Measurements from ENCODE around the gene TBC1D19. TPM values are rescaled to one million over a fixed set of nuclear protein-coding genes. Genes with fewer than 3 reads are reported as not detected.
"Not testable (repeated sequence)": the region's sequence is repeated elsewhere in the genome, so short reads cannot be mapped to it uniquely, and the experiment has no call there.

Gene TBC1D19
- total RNA-seq, 1 donor from 2014 or later: 0.96 TPM

- not testable (repeated sequence) for DNase-seq (ENCODE audit: low spot score); ATAC-seq
These were observed 95.3 kb downstream of the TBC1D19 start for GRCh38 chr4:26679040-26679695.

DNA sequence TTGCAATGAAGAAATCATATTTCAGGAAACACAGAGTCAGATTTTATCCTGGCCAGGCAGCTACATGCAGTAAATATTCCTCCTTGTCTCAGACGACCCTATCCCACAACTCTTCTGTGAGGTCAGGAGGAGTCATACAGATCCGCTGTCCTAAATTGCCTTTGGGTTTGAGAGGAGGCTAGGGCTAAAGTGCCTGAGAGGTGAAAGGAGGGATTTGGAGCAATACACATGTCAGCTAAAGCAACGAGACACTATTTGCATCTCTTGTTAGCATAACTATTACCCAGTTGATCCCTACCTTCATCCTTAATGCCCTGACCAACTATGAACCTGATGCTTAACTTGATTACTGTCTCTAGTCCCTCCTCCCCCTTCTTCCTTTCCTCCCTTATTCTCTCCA, 98.6 kb downstream of the TBC1D19 start:
- DNase-seq (ENCODE audit: low spot score) (no peak), ATAC-seq (no peak)

GRCh38 chr4:26685250-26685649, 101.4 kb downstream of the TBC1D19 start:
- DNase-seq (ENCODE audit: low spot score): no peak
- ATAC-seq: no peak

DNA sequence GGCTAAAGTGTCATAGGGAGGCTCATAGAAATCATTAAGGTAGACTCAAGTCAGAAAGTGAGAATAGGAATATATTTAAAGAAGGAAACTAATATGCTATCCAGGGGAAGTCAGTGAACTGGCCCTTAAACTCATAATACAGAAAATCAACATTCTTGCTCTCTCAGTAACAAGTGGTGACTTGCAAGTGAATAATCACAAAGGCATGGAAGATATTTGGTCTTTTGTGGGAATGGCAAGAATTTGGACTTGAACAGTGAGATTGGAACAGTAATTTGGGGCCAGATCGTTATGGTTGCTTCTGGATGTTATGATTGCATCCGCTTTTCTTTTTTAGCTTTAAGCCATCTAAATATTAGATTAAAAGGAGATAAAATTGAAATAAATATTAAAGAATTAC, 103.8 kb downstream of the TBC1D19 start:
- ATAC-seq: no peak
- DNase-seq (ENCODE audit: low spot score): no peak

- no peak for DNase-seq (ENCODE audit: low spot score)
- no peak for ATAC-seq
These were observed 106.6 kb downstream of the TBC1D19 start for GRCh38 chr4:26690506-26690905.

DNA sequence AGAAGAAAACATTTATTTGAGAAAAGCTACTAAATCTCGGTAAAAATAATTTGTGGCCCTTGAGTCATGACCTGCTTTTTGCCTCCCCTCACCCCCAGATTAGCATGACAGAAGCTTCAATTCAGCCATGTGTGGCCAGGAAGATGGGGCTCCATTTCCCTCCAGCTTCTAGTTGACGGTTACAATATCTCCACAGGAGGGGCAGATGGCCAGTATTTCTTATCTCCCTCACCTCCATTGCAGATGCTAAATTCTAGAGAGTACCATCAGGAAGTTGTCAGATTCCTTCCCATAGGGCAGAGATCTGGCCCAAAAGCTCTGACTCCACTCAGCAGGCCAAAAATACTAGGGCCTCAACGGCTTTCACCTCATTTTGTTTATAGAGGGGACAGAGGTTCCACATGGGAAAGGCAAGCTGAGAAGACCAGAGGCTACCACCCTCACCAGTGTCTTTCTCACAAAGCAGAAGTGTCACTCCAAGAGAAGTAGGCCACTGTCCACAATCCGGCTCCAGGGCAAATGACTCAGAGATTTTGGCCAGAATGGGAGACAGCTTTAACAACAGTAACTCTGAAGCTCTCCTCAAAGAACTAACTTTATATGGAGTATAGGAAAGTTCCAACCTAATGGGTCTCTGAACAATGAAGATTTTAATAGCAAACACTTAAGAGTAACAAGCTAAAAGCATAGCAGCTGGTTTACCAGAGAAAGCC, 108.3 kb downstream of the TBC1D19 start:
- DNase-seq (ENCODE audit: low spot score): no peak
- ATAC-seq: no peak

GRCh38 chr4:26694131-26694530, 110.2 kb downstream of the TBC1D19 start:
- DNase-seq (ENCODE audit: low spot score); ATAC-seq: not testable (repeated sequence)

DNA sequence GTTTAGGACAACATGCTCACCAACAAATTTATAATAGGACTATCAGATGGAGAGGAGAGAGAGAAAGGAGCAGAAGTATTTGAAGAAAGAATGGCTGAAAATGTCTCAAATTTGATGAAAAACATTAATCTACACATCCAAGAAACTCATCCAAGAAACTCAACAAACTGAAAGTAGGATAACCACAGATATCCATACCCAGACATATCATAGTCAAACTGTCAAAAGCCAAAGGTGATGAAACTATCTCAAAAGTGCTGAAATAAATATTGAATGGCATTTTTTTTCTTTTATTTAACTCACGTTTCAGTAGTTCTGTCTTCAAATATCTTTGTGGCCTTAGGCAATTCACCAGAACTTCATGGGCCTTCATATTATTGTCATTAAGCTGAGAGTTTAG, 116.2 kb downstream of the TBC1D19 start:
- ATAC-seq (no peak), DNase-seq (ENCODE audit: low spot score) (no peak)

GRCh38 chr4:26701095-26701494, 117.2 kb downstream of the TBC1D19 start:
- DNase-seq (ENCODE audit: low spot score) (no peak), ATAC-seq (no peak)

GRCh38 chr4:26701786-26702227, 117.9 kb downstream of the TBC1D19 start:
- no peak for ATAC-seq
- no peak for DNase-seq (ENCODE audit: low spot score)

DNA sequence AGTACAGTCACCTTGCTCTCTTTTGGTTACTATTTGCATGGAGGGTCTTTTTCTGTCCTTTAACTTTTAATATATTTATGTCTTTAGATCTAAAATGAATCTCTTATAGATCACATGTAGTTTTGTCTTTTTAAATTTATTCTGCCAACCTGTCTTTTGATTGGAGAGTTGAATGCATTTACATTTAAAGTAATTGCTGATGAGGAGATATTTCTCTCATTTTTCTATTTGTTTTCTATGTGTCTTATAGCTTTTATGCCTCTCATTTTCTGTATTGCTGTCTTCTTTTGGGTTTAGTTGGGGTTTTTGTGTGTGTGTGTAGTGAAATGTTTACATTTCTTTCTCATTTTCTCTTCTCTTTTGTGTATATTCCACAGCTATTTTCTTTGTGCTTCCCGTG, 123.5 kb downstream of the TBC1D19 start:
- DNase-seq (ENCODE audit: low spot score) (no peak), ATAC-seq (no peak)

DNA sequence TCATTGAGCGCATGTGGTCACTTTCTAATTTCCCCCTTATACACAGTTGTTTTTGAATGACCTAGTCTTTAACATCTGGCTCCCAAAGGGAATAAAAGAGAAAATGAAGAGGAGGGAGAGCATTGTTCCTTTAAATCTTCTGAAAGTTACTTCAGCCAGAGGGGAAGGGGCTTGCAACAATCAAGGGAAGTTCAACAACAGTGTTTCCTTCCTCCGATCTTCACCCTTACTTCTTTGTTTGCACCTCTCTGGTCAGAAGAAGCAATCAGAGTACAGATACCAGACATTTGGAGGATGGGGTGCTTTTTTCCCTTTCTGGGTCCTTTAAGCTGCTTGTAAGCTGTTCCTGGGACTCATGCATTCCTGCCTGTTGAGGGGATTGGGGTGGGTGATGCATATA, 125.4 kb downstream of the TBC1D19 start:
- no peak for DNase-seq (ENCODE audit: low spot score)
- peak; percentile 29 for ATAC-seq

- no peak for ATAC-seq
- no peak for DNase-seq (ENCODE audit: low spot score)
These were observed 129.8 kb downstream of the TBC1D19 start for GRCh38 chr4:26713563-26714151.

GRCh38 chr4:26715636-26716242, 131.9 kb downstream of the TBC1D19 start:
- DNase-seq (ENCODE audit: low spot score) (no peak), ATAC-seq (no peak)

- ATAC-seq (no peak), DNase-seq (ENCODE audit: low spot score) (no peak)
These were observed 133.4 kb downstream of the TBC1D19 start for GRCh38 chr4:26717332-26717731.

DNA sequence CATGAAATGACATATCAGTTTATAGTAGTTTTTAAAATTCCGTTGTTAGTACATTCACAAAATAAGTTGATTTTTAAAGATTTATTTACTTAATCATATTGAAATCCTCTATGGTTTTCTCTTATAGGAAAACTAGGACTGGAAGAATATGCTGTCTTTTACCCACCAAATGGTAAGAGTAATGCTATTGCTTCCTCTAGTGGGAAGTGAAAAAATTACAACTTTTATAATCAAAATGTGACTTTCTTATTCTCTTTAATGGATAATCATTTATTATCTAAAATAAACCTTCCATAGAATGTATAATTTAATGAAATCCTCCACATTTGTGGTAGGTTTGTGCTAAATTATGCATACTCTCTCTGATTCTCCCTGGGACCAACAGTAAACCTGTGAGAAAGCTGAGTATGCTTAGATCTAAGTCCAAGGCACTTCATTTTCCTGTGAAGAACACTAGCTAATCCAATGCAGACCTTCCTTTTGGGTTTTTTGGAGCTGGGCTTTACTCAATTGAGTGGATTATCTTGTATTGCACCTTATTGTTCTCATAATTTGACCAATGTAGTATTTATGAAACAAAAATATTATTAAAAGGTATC, 136.2 kb downstream of the TBC1D19 start:
- ATAC-seq: peak; percentile 44
- no peak for DNase-seq (ENCODE audit: low spot score)

DNA sequence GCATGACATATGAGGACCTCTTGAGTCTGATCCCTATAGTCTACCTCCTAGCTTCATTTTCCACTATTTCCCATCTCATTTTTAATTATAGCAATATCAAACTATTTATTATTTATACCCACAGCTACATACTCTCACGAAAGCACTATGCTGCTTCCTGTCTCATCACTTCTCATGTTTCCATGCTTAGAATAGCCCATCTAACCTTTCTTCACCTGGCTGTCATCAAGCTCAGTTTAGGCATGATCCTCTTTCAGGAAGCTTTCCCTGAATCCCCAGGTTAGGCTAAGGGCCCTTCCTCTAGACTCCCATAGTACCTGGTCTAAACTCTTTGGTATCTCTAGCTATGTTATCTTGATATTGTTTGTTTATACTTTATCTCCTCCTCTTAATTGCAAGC, 137.8 kb downstream of the TBC1D19 start:
- ATAC-seq (no peak), DNase-seq (ENCODE audit: low spot score) (no peak)

DNA sequence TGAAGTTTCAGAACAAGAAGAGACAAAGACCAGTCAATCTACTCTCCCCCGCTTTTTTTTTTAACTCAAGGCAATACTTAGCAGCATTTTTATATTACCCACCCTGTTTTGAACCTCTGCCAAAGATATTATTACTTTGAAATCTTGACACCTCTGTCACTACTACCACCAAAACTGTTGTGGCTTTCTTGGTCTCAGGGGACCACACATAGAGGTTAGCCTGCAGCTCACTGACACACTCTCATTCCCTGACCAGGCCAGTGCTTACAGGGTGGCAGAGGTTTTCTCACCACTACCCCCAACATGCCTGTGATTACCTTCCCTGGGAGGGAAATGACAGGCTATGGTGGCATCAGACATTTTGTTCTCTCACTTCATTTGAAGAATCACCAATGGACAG, 139.3 kb downstream of the TBC1D19 start:
- ATAC-seq: no peak
- DNase-seq (ENCODE audit: low spot score): no peak

DNA sequence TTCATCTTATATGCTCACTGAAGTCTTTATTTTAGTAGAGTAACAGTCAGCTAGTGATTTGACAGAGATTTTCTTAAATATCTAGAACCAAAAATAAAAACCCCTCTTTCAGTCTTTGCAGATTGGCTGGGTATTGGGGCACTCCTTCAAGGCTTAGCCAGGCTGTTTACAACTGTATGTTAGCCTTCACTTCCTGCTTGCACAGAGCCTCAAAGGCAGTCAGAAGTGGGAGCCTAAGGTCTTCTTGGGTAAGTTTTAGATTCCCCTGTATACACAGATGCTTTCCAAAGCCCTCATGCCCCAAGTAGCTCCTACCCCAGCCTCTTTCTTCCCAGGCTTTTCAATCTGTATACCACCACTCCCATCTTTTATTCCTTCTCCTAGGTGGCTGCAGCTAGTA, 140.7 kb downstream of the TBC1D19 start:
- no peak for ATAC-seq
- DNase-seq (ENCODE audit: low spot score): no peak

GRCh38 chr4:26726655-26727387, 142.9 kb downstream of the TBC1D19 start:
- ATAC-seq: no peak
- DNase-seq (ENCODE audit: low spot score): no peak

DNA sequence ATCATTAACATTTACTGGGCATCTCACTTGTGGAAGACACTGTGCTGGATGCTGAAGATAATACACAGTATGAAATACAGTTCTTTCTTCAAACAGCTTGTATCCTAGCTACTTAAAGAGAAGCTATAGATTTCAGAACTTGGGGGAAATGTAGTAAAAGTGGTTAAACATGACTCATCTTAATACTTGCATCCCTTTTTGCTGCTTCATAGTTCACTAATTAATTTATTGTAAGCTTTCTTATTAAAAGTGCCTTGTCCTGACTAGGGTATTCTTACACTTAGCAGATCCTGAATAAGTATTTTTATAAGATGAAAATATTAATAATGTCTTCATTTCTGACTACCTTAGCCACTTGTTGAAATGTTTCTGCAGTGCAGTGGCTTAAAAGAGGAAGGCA, 144.0 kb downstream of the TBC1D19 start:
- DNase-seq (ENCODE audit: low spot score) (no peak), ATAC-seq (no peak)
